ENCODE results near the gene LGALS9.

The LGALS9 gene

GRCh38 chr17:27603421-27603770 is 27.6 kb upstream of the LGALS9 start:
- DNase-seq (ENCODE audit: low read depth), result no peak

- DNase-seq (ENCODE audit: low read depth), result no peak
Observed at GRCh38 chr17:27603880-27604794, 26.9 kb upstream of the LGALS9 start.

- DNase-seq (ENCODE audit: low read depth), result no peak
Observed at GRCh38 chr17:27605409-27605808, 25.6 kb upstream of the LGALS9 start.

GRCh38 chr17:27607521-27608091 is 23.4 kb upstream of the LGALS9 start:
- DNase-seq (ENCODE audit: low read depth), result no peak

GRCh38 chr17:27608328-27609230 is 22.4 kb upstream of the LGALS9 start:
- no peak for DNase-seq (ENCODE audit: low read depth)

- no peak for DNase-seq (ENCODE audit: low read depth)
Observed at GRCh38 chr17:27609611-27610303, 21.2 kb upstream of the LGALS9 start.

GRCh38 chr17:27610304-27610677 is 20.7 kb upstream of the LGALS9 start:
- DNase-seq (ENCODE audit: low read depth), result no peak

- no peak for DNase-seq (ENCODE audit: low read depth)
Observed at GRCh38 chr17:27612160-27612770, 18.7 kb upstream of the LGALS9 start.

GRCh38 chr17:27613433-27613832 is 17.6 kb upstream of the LGALS9 start:
- no peak for DNase-seq (ENCODE audit: low read depth)

GRCh38 chr17:27615121-27615520 is 15.9 kb upstream of the LGALS9 start:
- no peak for DNase-seq (ENCODE audit: low read depth)

- no peak for DNase-seq (ENCODE audit: low read depth)
Observed at GRCh38 chr17:27616414-27616813, 14.6 kb upstream of the LGALS9 start.

GRCh38 chr17:27618417-27618816 is 12.6 kb upstream of the LGALS9 start:
- no peak for DNase-seq (ENCODE audit: low read depth)

GRCh38 chr17:27620721-27621120 is 10.3 kb upstream of the LGALS9 start:
- no peak for DNase-seq (ENCODE audit: low read depth)

GRCh38 chr17:27621536-27621935 is 9.5 kb upstream of the LGALS9 start:
- no peak for DNase-seq (ENCODE audit: low read depth)

- no peak for DNase-seq (ENCODE audit: low read depth)
Observed at GRCh38 chr17:27621942-27622559, 8.9 kb upstream of the LGALS9 start.

GRCh38 chr17:27622986-27623385 is 8.0 kb upstream of the LGALS9 start:
- no peak for DNase-seq (ENCODE audit: low read depth)

GRCh38 chr17:27623614-27624013 is 7.4 kb upstream of the LGALS9 start:
- no peak for DNase-seq (ENCODE audit: low read depth)

- DNase-seq (ENCODE audit: low read depth), result no peak
Observed at GRCh38 chr17:27624539-27624938, 6.4 kb upstream of the LGALS9 start.

- DNase-seq (ENCODE audit: low read depth), result no peak
Observed at GRCh38 chr17:27625856-27626255, 5.1 kb upstream of the LGALS9 start.

GRCh38 chr17:27627514-27627913 is 3.5 kb upstream of the LGALS9 start:
- no peak for DNase-seq (ENCODE audit: low read depth)

- DNase-seq (ENCODE audit: low read depth), result no peak
Observed at GRCh38 chr17:27628376-27628775, 2.6 kb upstream of the LGALS9 start.
